ENCODE measurements around the gene NAT14.

DNA sequence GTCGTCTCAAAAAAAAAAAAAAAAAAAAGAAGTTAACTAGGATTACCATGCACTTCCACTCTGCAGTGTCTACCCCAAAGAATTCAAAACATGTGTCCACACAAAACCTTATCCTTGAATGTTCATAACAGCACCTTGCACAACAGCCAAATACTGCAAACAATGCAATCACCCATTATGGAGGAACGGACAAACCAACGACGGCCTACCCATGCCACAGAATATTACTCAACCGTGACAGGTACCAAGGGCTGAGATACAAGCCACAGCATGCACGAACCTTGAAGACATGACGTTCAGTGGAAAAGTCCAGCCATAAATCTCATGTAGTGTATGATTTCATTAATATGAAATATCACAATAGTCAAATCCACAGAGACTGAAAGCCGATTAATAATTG is 38.9 kb upstream of the NAT14 start:
- TF ChIP-seq, protein P1, sequence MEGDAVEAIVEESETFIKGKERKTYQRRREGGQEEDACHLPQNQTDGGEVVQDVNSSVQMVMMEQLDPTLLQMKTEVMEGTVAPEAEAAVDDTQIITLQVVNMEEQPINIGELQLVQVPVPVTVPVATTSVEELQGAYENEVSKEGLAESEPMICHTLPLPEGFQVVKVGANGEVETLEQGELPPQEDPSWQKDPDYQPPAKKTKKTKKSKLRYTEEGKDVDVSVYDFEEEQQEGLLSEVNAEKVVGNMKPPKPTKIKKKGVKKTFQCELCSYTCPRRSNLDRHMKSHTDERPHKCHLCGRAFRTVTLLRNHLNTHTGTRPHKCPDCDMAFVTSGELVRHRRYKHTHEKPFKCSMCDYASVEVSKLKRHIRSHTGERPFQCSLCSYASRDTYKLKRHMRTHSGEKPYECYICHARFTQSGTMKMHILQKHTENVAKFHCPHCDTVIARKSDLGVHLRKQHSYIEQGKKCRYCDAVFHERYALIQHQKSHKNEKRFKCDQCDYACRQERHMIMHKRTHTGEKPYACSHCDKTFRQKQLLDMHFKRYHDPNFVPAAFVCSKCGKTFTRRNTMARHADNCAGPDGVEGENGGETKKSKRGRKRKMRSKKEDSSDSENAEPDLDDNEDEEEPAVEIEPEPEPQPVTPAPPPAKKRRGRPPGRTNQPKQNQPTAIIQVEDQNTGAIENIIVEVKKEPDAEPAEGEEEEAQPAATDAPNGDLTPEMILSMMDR (IDR thresholded peaks at IDR 0.05; ENCODE audit: low read length), result no peak
- TF ChIP-seq EZH2 (optimal IDR thresholded peaks at IDR 0.05; ENCODE audit: low read depth, low read length) (no peak), EZH2phosphoT487 (IDR thresholded peaks at IDR 0.05; ENCODE audit: low read length) (no peak)

All from MM.1S (cell line).